Muscle layer of duodenum (tissue), 2 donors: ENCODE results near the gene MPHOSPH6.
"Not testable (repeated sequence)": the region's sequence is repeated elsewhere in the genome, so short reads cannot be mapped to it uniquely, and the experiment has no call there.

Experiments
- H3K27ac ChIP-seq: one replicate; pipeline ENCODE4 v1.7.0; 2013; ENCODE audit warnings: mild to moderate bottlenecking, low read length
- H3K27me3 ChIP-seq: one replicate; pipeline ENCODE4 v1.7.0; 2013; ENCODE audit warnings: low read depth, mild to moderate bottlenecking, control low read depth, low read length
- H3K36me3 ChIP-seq, 2 donors: one replicate each; pipeline ENCODE4 v1.7.0; 2013; ENCODE audit warnings: low read length in 2 of 2, control low read depth in 1 of 2, mild to moderate bottlenecking in 1 of 2; ENCODE audit not compliant: insufficient read depth in 2 of 2, control insufficient read depth in 1 of 2
- H3K4me1 ChIP-seq, 2 donors: one replicate each; pipeline ENCODE4 v1.7.0; 2013; ENCODE audit warnings: low read length in 2 of 2, mild to moderate bottlenecking in 2 of 2, control low read depth in 1 of 2, moderate library complexity in 1 of 2; ENCODE audit not compliant: insufficient read depth in 2 of 2, control insufficient read depth in 1 of 2
- H3K4me3 ChIP-seq, 2 donors: one replicate each; pipeline ENCODE4 v1.7.0; 2013; ENCODE audit warnings: low read length in 2 of 2, low read depth in 1 of 2, mild to moderate bottlenecking in 1 of 2
- H3K9me3 ChIP-seq, 2 donors: one replicate each; pipeline ENCODE4 v1.7.0; 2013; ENCODE audit warnings: low read length in 2 of 2, control low read depth in 1 of 2, mild to moderate bottlenecking in 1 of 2; ENCODE audit not compliant: control insufficient read depth in 1 of 2
- donor health status: healthy.

The MPHOSPH6 gene

DNA sequence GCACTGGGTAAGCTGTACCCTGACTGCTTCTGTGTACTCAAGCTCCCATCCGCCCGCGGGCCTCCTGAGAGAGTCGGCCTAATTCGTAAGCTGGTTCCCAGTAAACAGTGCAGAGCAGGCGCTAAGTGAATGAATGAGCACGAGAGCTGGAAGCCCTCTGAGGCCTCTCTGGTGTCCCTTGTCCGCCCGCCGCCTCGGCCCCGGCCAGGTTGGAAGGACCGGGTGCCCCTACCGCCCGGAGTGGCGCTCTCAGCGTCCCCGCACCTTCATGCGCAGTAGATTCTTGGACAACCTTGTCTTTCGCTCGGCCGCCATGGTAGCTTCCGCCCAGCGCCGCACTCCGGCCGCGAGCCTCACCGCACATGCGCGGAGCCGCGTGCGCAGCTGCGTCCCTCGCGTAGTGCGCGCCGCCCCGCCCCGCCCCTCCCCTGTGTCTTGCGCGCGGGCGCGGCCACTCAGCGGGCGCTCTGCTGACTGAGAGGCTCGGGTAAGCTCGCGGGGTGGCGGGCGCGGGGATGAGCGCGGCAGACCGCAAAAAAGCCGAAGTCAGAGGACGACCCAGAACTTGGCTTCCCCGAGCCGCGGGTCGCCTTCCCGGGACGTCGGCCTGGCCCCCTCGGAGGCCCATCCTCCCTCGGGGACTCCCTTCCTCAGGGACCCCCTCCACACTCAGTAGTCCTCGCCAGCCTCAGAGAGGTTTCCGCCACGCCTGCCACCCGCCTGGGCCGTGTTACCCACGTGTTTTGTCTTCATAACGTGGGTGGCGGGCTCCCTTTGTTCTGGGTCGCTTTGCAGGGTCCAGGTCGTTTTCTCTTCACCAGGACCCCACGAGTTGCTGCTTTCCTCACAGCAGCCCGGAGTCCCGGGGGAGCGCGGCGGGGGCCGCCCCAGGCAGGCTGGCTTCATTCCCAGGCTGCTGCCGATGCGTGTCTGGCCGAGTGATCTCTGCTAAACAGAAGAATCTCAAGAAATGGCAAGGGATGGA is at the start of gene MPHOSPH6:
Gene MPHOSPH6 (minus strand): TSS at position 364 of the 985 bp plus-strand sequence. CDS start 49 bp downstream, at position 315.
- H3K27ac ChIP-seq = peak within 1 kb of the TSS; percentile 86

GRCh38 chr16:82219298-82219697 is 49.3 kb upstream of the MPHOSPH6 start:
- Histone ChIP-seq H3K27me3 (no peaks in the 10 kb centered on the region), H3K9me3 (peaks cover 0 to 3% of the 10 kb centered on the region in 2 donors), H3K27ac (no peak overlapping the region), H3K36me3 (no peaks in the 10 kb centered on the region), H3K4me1 (no peaks in the 10 kb centered on the region), H3K4me3 (no peak overlapping the region)

More for the DNA sequence above, at the start of gene MPHOSPH6:
- Histone ChIP-seq H3K4me1 (peaks cover 0 to 9% of the 10 kb centered on the region in 2 donors), H3K36me3 (peaks cover 0 to 9% of the 10 kb centered on the region in 2 donors), H3K27me3 (no peaks in the 10 kb centered on the region), H3K9me3 (no peaks in the 10 kb centered on the region), H3K4me3 (peak within 1 kb of the TSS; percentile 80)

DNA sequence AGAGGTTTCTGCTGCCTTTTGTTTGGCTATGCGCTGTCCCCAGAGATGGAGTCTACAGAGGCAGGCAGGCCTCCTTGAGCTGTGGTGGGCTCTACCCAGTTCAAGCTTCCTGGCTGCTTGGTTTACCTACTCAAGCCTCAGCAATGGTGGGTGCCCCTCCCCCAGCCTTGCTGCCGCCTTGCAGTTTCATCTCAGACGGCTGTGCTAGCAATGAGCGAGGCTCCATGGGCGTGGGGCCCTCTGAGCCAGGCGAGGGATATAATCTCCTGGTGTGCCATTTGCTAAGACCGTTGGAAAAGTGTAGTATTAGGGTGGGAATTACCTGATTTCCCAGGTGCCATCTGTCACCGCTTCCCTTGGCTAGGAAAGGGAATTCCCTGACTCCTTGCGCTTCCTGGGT is 39.3 kb upstream of the MPHOSPH6 start:
- not testable (repeated sequence) for H3K27me3 ChIP-seq, H3K4me1 ChIP-seq, H3K4me3 ChIP-seq, H3K36me3 ChIP-seq, H3K27ac ChIP-seq, H3K9me3 ChIP-seq

- no peaks in the 10 kb centered on the region for H3K4me1 ChIP-seq
- H3K36me3 ChIP-seq = no peaks in the 10 kb centered on the region
- H3K4me3 ChIP-seq = no peak overlapping the region
- no peaks in the 10 kb centered on the region for H3K27me3 ChIP-seq
- no peaks in the 10 kb centered on the region for H3K9me3 ChIP-seq
- no peak overlapping the region for H3K27ac ChIP-seq
These were observed 33.2 kb upstream of the MPHOSPH6 start for GRCh38 chr16:82203198-82203597.

- H3K9me3 ChIP-seq = no peaks in the 10 kb centered on the region
- H3K27me3 ChIP-seq = no peaks in the 10 kb centered on the region
- H3K4me1 ChIP-seq = no peaks in the 10 kb centered on the region
- H3K36me3 ChIP-seq = no peaks in the 10 kb centered on the region
- no peak overlapping the region for H3K27ac ChIP-seq
- no peak overlapping the region for H3K4me3 ChIP-seq
These were observed 31.9 kb upstream of the MPHOSPH6 start for GRCh38 chr16:82201926-82202325.

- Histone ChIP-seq H3K27ac (no peak overlapping the region), H3K36me3 (no peaks in the 10 kb centered on the region), H3K4me1 (no peaks in the 10 kb centered on the region), H3K4me3 (no peak overlapping the region), H3K27me3 (no peaks in the 10 kb centered on the region), H3K9me3 (no peaks in the 10 kb centered on the region)
These were observed 31.3 kb upstream of the MPHOSPH6 start for GRCh38 chr16:82201351-82201750.

DNA sequence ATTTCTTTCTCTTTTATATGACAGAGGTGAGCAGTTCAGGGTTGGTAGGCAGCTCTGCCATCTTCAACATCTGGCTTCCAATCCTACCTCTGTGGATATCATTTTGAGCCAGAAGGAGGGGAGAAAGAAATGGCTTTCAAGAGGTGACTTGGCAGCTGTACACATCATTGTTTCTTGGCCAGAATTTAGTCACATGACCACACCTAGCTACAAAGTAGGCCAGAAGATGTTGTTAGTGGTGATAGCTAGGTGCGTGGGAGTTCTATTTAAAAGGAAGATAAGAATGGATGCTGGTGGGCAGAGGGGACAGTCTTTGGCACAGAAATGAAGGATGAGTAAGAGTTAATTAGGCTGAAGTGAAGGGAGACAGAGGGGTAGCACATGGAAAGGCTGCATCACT is 29.2 kb upstream of the MPHOSPH6 start:
- H3K4me3 ChIP-seq = no peak overlapping the region
- no peaks in the 10 kb centered on the region for H3K9me3 ChIP-seq
- H3K4me1 ChIP-seq = no peaks in the 10 kb centered on the region
- H3K27ac ChIP-seq = no peak overlapping the region
- H3K27me3 ChIP-seq = no peaks in the 10 kb centered on the region
- no peaks in the 10 kb centered on the region for H3K36me3 ChIP-seq

- H3K27ac ChIP-seq = no peak overlapping the region
- H3K4me3 ChIP-seq = no peak overlapping the region
- no peaks in the 10 kb centered on the region for H3K9me3 ChIP-seq
- no peaks in the 10 kb centered on the region for H3K36me3 ChIP-seq
- no peaks in the 10 kb centered on the region for H3K4me1 ChIP-seq
- no peaks in the 10 kb centered on the region for H3K27me3 ChIP-seq
These were observed 27.7 kb upstream of the MPHOSPH6 start for GRCh38 chr16:82197540-82198240.

- H3K36me3 ChIP-seq = no peaks in the 10 kb centered on the region
These were observed 26.0 kb upstream of the MPHOSPH6 start for GRCh38 chr16:82195917-82196494.

GRCh38 chr16:82194086-82194485 is 24.1 kb upstream of the MPHOSPH6 start:
- Histone ChIP-seq H3K36me3 (no peaks in the 10 kb centered on the region), H3K4me3 (no peak overlapping the region), H3K27me3 (no peaks in the 10 kb centered on the region), H3K9me3 (no peaks in the 10 kb centered on the region), H3K4me1 (no peaks in the 10 kb centered on the region), H3K27ac (no peak overlapping the region)

More at GRCh38 chr16:82195917-82196494, 26.0 kb upstream of the MPHOSPH6 start:
- H3K27ac ChIP-seq = peak overlapping the region; percentile 36
- H3K4me1 ChIP-seq = no peaks in the 10 kb centered on the region
- no peak overlapping the region for H3K4me3 ChIP-seq
- no peaks in the 10 kb centered on the region for H3K9me3 ChIP-seq
- no peaks in the 10 kb centered on the region for H3K27me3 ChIP-seq

- Histone ChIP-seq H3K4me3 (no peak overlapping the region), H3K27ac (no peak overlapping the region), H3K4me1 (no peaks in the 10 kb centered on the region), H3K9me3 (no peaks in the 10 kb centered on the region), H3K27me3 (no peaks in the 10 kb centered on the region), H3K36me3 (no peaks in the 10 kb centered on the region)
These were observed 22.6 kb upstream of the MPHOSPH6 start for GRCh38 chr16:82192665-82193064.
